K562 (cell line): ENCODE data around the gene AFF1. TPM values are rescaled to one million over a fixed set of nuclear protein-coding genes. Genes with fewer than 3 reads are reported as not detected.

ENCODE experiments used
- ASH1L ChIP-seq: fragments of 450-650 bp; IDR thresholded peaks from 2 replicates; pipeline ENCODE4 v1.6.1; 2018; ENCODE audit warnings: borderline replicate concordance, mild to moderate bottlenecking, low read depth; ENCODE audit not compliant: partially characterized antibody
- BMI1 ChIP-seq: fragments of 150-350 bp; IDR thresholded peaks from 2 replicates; pipeline ENCODE4 v1.6.1; 2014; ENCODE audit warnings: low read length
- MCM2 ChIP-seq: fragments of 450-650 bp; IDR thresholded peaks from 2 replicates; pipeline ENCODE4 v1.6.1; 2017; ENCODE audit warnings: low read depth, mild to moderate bottlenecking
- NCOA4 ChIP-seq: fragments of 450-650 bp; IDR thresholded peaks from 2 replicates; pipeline ENCODE4 v1.6.1; 2018; ENCODE audit warnings: mild to moderate bottlenecking; ENCODE audit not compliant: partially characterized antibody
- RBM22 ChIP-seq: fragments of 200-400 bp; formaldehyde crosslinking; IDR thresholded peaks from 2 replicates; pipeline ENCODE4 v1.6.1; 2018; ENCODE audit warnings: low read length, low read depth; ENCODE audit not compliant: poor library complexity, severe bottlenecking
- RFX5 ChIP-seq: IDR thresholded peaks from 2 replicates; pipeline ENCODE4 v1.6.1; 2011; ENCODE audit warnings: low read depth, mild to moderate bottlenecking, improper control_type of control experiment, low read length
- SIX5 ChIP-seq, 2 experiments: IDR thresholded peaks; 2 replicates each; pipeline ENCODE4 v1.6.1; 2011; ENCODE audit warnings: low read length in 2 of 2, borderline replicate concordance in 1 of 2, low read depth in 1 of 2, mild to moderate bottlenecking in 1 of 2, moderate library complexity in 1 of 2; ENCODE audit not compliant: insufficient read depth in 1 of 2
- ZBTB1 ChIP-seq: sonication (generic); formaldehyde crosslinking; IDR thresholded peaks from 2 replicates; pipeline ENCODE4 v1.8.1; 2023; ENCODE audit warnings: missing genetic modification reagents, low read depth, mild to moderate bottlenecking, borderline replicate concordance
- ZEB2 ChIP-seq: fragments of 450-650 bp; IDR thresholded peaks from 2 replicates; pipeline ENCODE4 v1.6.1; 2016
- ZNF165 ChIP-seq: fragments of 250-450 bp; sonication (Bioruptor Pico); IDR thresholded peaks from 2 replicates; pipeline ENCODE4 v1.4.0; 2020; ENCODE audit warnings: borderline replicate concordance
- ZNF253 ChIP-seq: fragments of 250-450 bp; sonication (Bioruptor Pico); conservative IDR thresholded peaks from 2 replicates; pipeline ENCODE4 v1.6.1; 2021; ENCODE audit warnings: mild to moderate bottlenecking
- ZNF282 ChIP-seq: sonication (generic); formaldehyde crosslinking; IDR thresholded peaks from 2 replicates; pipeline ENCODE4 v1.8.1; 2023; ENCODE audit warnings: missing genetic modification reagents
- ZNF444 ChIP-seq: fragments of 250-450 bp; sonication (Bioruptor Pico); IDR thresholded peaks from 2 replicates; pipeline ENCODE4 v1.4.0; 2020; ENCODE audit warnings: mild to moderate bottlenecking, moderate library complexity
- polyA plus RNA-seq, 8 experiments: library from polyadenylated mRNA; depleted of rRNA in 4 of 8; stranded (reverse) in 5 of 8; unstranded in 3 of 8; fragments of >200 nt; fragmentation: Nextera tagmentation in 2 of 8; fragmentation: Illumina TruSeq in 1 of 8; extraction: Ambion mirVana in 2 of 8; extraction: Trizol in 1 of 8; gene quantifications; 2 replicates each; pipeline versions ENCODE4 v1.2.1 to v1.2.3, GENCODE V29; 2011 to 2014; ENCODE audit warnings: inconsistent platforms in 1 of 8, missing spikeins in 1 of 8
- total RNA-seq, 7 experiments: library from RNA; depleted of rRNA in 6 of 7; stranded (reverse); fragments of >200 nt in 6 of 7; fragmentation: Illumina TruSeq in 2 of 7; extraction: Trizol in 2 of 7; gene quantifications; 2 replicates each; pipeline versions ENCODE4 v1.2.1 to v1.2.3, GENCODE V29; 2011 to 2021; ENCODE audit warnings: low replicate concordance in 1 of 7
- TF ChIP-seq, protein P1 (sequence below), 2 experiments: IDR thresholded peaks in 1 of 2; conservative IDR thresholded peaks in 1 of 2; 2 replicates each; pipeline ENCODE4 v1.6.1; 2016; ENCODE audit warnings: low read depth in 2 of 2, mild to moderate bottlenecking in 1 of 2, missing compliant biosample characterization in 1 of 2, missing genetic modification characterization in 1 of 2, moderate library complexity in 1 of 2
- TF ChIP-seq, protein P2 (sequence below): sonication (generic); formaldehyde crosslinking; IDR thresholded peaks from 2 replicates; pipeline ENCODE4 v1.8.0; 2022; ENCODE audit warnings: missing genetic modification reagents, mild to moderate bottlenecking, borderline replicate concordance
- TF ChIP-seq, protein P3 (sequence below): fragments of 200-800 bp; sonication (Bioruptor generic); IDR thresholded peaks from 2 replicates; pipeline ENCODE4 v1.6.1; 2017; ENCODE audit warnings: missing genetic modification characterization, missing compliant biosample characterization
- TF ChIP-seq, protein P4 (sequence below): sonication (generic); formaldehyde crosslinking; IDR thresholded peaks from 2 replicates; pipeline ENCODE4 v1.8.0; 2023; ENCODE audit warnings: mild to moderate bottlenecking, missing genetic modification reagents

AFF1 gene
- total and polyA plus RNA-seq, 9 of the 15 experiments (the other 6 are each of a cell fraction or from before 2014, with no cell fraction given): 4.1 to 47.5 (median 17.2) TPM

GRCh38 chr4:86916392-86916791, 18.4 kb upstream of the AFF1 start (continued):
- TF ChIP-seq, protein P1, sequence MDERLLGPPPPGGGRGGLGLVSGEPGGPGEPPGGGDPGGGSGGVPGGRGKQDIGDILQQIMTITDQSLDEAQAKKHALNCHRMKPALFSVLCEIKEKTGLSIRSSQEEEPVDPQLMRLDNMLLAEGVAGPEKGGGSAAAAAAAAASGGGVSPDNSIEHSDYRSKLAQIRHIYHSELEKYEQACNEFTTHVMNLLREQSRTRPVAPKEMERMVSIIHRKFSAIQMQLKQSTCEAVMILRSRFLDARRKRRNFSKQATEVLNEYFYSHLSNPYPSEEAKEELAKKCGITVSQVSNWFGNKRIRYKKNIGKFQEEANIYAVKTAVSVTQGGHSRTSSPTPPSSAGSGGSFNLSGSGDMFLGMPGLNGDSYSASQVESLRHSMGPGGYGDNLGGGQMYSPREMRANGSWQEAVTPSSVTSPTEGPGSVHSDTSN (CRISPR knock-in tag; IDR thresholded peaks at IDR 0.05; ENCODE audit: low read depth): no peak
- TF ChIP-seq, protein P1 (tag; conservative IDR thresholded peaks at IDR 0.05; ENCODE audit: low read depth): no peak
- TF ChIP-seq, protein P2, sequence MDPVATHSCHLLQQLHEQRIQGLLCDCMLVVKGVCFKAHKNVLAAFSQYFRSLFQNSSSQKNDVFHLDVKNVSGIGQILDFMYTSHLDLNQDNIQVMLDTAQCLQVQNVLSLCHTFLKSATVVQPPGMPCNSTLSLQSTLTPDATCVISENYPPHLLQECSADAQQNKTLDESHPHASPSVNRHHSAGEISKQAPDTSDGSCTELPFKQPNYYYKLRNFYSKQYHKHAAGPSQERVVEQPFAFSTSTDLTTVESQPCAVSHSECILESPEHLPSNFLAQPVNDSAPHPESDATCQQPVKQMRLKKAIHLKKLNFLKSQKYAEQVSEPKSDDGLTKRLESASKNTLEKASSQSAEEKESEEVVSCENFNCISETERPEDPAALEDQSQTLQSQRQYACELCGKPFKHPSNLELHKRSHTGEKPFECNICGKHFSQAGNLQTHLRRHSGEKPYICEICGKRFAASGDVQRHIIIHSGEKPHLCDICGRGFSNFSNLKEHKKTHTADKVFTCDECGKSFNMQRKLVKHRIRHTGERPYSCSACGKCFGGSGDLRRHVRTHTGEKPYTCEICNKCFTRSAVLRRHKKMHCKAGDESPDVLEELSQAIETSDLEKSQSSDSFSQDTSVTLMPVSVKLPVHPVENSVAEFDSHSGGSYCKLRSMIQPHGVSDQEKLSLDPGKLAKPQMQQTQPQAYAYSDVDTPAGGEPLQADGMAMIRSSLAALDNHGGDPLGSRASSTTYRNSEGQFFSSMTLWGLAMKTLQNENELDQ: no peak
- TF ChIP-seq, protein P3, sequence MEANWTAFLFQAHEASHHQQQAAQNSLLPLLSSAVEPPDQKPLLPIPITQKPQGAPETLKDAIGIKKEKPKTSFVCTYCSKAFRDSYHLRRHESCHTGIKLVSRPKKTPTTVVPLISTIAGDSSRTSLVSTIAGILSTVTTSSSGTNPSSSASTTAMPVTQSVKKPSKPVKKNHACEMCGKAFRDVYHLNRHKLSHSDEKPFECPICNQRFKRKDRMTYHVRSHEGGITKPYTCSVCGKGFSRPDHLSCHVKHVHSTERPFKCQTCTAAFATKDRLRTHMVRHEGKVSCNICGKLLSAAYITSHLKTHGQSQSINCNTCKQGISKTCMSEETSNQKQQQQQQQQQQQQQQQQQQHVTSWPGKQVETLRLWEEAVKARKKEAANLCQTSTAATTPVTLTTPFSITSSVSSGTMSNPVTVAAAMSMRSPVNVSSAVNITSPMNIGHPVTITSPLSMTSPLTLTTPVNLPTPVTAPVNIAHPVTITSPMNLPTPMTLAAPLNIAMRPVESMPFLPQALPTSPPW (CRISPR knock-in tag): no peak
- TF ChIP-seq ZBTB1 (no peak), NCOA4 (no peak), ZNF165 (CRISPR knock-in tag) (no peak), RFX5 (no peak), ZNF253 (no peak), ASH1L (no peak), ZNF444 (no peak), SIX5 (IDR thresholded peaks at IDR 0.05; ENCODE audit: borderline replicate concordance in 1 of 2, insufficient read depth in 1 of 2, low read depth in 1 of 2, low read length in 2 of 2) (no peak), ZNF282 (no peak), BMI1 (no peak), RBM22 (no peak), MCM2 (no peak), ZEB2 (no peak)
- TF ChIP-seq, protein P4, sequence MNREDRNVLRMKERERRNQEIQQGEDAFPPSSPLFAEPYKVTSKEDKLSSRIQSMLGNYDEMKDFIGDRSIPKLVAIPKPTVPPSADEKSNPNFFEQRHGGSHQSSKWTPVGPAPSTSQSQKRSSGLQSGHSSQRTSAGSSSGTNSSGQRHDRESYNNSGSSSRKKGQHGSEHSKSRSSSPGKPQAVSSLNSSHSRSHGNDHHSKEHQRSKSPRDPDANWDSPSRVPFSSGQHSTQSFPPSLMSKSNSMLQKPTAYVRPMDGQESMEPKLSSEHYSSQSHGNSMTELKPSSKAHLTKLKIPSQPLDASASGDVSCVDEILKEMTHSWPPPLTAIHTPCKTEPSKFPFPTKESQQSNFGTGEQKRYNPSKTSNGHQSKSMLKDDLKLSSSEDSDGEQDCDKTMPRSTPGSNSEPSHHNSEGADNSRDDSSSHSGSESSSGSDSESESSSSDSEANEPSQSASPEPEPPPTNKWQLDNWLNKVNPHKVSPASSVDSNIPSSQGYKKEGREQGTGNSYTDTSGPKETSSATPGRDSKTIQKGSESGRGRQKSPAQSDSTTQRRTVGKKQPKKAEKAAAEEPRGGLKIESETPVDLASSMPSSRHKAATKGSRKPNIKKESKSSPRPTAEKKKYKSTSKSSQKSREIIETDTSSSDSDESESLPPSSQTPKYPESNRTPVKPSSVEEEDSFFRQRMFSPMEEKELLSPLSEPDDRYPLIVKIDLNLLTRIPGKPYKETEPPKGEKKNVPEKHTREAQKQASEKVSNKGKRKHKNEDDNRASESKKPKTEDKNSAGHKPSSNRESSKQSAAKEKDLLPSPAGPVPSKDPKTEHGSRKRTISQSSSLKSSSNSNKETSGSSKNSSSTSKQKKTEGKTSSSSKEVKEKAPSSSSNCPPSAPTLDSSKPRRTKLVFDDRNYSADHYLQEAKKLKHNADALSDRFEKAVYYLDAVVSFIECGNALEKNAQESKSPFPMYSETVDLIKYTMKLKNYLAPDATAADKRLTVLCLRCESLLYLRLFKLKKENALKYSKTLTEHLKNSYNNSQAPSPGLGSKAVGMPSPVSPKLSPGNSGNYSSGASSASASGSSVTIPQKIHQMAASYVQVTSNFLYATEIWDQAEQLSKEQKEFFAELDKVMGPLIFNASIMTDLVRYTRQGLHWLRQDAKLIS (CRISPR knock-in tag): no peak
